ENCODE data around the gene GSTP1.
"Not testable (repeated sequence)": the region's sequence is repeated elsewhere in the genome, so short reads cannot be mapped to it uniquely, and the experiment has no call there.

GSTP1 gene

DNA sequence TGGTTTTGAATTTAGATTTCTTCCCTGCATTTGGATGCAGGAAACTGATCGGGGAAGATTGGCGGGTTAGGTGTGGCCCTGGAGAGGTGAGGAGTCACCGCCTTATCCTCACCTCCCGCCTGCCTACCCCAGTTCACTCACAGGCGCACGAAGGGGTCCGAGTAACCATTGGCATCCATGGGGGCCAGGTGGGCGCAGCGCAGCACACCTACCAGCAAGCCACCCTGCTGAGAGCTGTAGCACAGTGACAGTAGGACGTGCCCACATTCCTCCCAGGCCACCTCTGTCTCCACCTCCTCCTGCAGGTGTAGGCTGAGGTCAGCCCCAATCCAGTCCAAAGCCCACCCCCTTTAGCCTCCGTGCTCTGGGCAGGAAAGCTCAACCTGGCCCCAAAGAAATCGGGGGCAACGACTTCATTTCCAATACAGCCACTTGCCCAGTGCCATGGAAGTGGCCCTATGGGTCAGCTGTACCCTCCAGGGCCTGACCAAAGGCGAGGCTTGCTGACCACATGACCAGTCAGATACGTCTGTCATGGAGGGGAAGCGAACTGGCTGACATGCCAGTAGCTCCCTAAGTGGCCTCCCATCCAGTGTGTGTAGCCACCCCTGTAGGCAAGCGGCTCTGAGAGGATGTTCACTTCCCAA, 29.8 kb downstream of the GSTP1 start:
- no peak for DNase-seq (ENCODE audit: low read depth in 1 of 2, low spot score in 1 of 2)

DNA sequence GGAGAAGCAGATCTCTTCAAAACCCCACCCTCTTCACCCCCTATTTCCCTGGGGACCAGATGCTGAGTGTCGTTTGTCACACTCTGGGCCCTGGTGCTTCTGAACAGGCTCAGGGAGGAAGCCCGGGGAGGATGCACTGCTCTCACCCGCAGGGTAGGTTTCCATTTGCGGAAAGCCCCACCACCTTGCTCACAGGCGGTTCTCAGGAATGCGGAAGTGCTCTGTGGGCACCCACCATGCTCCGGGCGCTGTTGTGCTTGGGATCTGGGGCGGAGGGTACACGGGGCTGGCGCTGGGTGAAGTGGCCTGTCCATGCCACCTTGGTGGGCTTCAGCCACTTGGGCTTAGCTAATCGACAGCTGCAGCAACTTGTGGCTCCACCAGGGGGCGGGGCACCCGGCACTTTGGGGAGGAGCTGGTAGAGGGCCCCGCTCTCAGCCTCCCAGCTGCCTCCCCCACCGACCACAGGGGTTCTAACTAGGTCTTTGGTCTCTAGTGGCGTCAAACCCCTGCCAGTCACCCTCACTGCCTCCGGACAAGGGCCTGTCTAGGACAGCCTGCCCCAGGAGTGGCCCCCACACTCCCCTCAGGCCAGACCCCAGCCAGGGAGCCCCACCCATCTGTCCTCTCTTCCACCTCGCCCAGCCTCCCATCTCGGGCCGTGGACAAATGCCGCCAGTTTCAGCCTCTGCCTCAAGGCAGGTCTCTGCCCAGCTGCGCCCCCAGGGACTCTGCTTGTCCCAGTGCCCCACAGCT, 30.5 kb downstream of the GSTP1 start:
- DNase-seq (ENCODE audit: low read depth in 1 of 2, low spot score in 1 of 2): peak; percentile 60 to 74

DNA sequence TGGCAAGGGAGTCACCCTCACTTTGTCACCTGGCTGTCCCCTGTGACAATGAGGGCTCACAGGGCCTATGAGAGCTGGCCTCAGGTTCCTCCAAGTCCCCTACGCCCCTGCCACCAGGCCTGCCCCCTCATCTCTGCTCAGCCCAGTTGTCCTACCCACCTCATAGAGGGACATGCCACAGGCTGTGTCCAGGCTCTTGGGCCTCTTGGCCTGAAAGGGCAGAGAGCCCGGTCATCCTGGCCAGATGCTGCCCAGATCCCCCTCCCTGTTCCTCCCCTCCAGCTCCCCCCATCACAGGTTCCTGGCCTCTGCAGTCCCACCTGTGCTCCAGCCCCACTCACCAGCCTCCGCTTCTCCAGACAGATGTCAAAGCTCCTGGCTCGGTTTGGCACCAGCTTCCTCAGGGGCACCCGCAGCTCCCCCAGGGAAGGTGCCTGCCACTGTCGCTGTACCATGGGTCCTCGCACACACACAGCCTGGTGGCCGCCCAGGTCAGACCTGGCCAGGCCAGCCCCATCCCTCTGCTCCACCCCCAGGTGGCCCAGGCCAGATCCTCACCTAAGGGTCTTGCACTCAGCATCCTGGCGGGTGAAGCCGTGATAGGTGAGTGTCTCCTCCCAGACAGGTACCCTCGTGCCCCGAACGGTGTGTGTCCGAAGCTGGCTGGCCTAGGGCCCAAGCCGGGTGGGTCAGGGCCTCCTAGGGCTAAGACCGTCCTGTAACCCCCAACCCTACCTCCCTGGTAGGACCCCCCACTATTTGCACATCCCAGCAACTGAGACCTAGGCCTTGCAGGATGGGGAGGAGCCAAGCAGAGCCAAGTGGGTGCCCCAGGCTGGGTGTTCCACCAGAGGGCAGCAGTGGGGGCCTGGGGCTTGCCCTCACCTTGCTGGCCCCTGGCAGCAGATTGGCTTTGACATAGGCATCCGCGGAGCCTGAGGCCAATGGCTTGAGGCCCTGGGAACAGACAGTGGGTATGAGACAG, 31.4 kb downstream of the GSTP1 start:
- no peak for DNase-seq (ENCODE audit: low read depth in 1 of 2, low spot score in 1 of 2)

DNA sequence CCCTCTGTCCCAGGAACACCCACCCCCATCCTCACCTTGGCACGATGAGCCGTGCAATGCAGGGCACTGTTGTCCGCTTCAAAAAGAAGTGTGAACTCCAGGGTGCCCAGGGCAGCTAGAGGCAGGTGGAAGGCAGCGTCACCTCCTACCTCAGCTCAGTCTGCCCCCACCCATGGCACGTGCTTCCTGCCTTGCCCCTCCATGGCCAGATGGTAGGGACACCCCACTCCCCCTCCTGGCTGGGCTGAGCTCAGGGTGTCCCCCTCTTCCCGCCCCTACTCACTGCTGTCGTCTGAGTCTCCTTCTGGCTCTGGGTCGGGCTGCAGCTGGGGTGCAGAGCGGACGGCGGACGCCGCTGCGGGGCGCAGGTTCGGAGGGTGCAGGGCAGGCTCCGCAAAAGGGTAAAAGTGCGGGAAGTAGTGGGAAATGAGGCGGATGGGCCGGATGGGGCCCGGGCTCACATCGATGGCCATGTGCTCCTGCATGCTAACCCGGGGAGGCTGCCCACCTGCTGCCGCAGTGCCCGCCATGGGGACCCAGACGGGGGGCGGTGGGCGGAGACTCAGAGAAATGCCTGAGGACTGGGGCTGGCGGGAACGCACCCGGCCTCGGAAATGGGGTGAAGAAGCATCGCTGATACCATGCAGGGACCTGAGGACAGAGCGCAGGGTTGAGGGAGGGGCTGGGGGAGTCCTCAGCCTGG, 32.3 kb downstream of the GSTP1 start:
- DNase-seq (ENCODE audit: low read depth in 1 of 2, low spot score in 1 of 2): no peak

DNA sequence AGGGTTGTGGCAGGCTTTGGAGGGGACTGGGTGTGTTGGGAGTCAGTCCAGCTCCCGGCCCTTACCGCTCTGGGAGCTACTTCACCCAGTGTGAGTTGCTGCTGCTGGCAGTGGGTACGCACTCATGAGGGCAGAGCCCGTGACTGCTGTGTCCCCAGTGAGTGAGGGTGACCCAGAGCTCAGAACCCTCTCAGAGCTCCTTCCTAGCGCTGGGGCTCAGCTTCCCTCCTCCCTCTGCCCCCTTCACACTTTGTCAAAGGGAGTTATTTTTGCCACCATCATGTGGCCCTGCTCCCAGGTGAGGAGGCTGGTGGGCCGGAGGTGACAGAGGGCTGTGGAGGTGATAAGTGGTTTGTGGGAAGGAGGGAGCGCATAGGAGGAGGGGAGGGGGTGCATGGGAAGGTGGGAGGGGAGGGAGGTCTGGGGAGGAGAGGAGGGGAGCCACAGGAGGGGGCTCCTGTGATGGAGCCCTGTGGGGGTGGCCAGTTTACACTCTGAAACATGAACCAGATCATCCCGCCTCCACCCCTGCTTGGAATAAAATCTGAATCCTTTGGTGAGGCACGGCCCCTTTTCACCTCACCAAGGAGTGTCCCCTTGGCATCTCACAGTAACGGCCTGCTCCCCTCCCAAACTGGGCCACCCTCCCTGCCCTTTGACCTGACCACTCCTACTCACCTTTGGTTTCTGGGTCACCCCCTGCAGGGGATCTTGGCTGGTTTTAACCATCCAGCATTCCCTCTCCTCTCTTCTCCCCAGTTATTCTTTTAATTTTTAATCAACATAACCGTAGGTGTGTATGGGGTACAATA, 33.0 kb downstream of the GSTP1 start:
- DNase-seq (ENCODE audit: low read depth in 1 of 2, low spot score in 1 of 2): no peak

DNA sequence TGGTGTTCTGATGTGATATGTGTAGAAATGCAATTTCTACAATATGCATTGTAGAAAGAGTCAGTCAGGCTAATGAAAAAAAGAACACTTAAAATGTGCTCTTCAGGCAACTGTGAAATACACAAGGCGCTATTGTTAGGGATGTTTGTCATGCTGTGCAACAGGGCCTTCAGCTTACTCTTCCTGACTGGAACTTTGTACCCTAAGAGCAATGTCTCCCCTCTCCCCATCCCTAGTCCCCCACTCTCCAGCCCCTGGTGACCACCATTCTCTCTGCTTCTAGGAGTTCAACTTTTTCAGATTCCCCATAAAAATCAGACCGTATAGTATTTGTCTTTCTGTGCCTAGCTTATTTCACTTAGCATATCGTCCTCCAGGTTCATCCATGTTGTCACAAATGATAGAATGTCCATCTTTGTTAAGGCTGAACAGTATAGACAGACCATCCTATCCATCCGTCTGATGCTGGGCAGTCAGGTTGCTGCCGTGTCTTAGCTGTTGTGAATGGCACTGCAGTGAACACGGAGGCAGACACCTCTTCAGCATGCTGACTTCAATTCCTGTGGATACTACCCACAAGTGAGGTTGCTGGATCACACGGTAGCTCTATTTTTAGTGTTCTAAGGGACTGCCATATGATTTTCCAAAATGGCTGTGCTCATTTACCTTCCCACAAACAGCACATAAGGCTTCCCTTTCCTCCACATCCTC, 33.8 kb downstream of the GSTP1 start:
- DNase-seq (ENCODE audit: low read depth in 1 of 2, low spot score in 1 of 2): no peak

DNA sequence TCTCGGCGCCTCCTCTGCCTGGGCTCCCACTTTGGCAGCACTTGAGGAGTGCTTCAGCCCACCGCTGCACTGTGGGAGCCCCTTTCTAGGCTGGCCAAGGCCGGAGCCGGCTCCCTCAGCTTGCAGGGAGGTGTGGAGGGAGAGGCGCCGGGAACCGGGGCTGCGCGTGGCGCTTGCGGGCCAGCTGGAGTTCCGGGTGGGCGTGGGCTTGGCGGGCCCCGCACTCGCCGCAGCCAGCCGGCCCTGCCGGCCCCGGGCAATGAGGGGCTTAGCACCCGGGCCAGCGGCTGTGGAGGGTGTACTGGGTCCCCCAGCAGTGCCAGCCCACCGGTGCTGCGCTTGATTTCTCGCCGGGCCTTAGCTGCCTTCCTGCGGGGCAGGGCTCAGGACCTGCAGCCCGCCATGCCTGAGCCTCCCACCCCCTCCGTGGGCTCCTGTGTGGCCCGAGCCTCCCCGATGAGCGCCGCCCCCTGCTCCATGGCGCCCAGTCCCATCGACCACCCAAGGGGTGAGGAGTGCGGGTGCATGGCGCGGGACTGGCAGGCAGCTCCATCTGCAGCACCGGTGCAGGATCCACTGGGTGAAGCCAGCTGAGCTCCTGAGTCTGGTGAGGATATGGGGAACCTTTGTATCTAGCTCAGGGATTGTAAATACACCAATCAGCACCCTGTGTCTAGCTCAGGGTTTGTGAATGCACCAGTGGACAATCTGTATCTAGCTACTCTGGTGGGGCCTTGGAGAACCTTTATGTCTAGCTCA, 35.5 kb downstream of the GSTP1 start:
- not testable (repeated sequence) for DNase-seq (ENCODE audit: low read depth in 1 of 2, low spot score in 1 of 2)

DNA sequence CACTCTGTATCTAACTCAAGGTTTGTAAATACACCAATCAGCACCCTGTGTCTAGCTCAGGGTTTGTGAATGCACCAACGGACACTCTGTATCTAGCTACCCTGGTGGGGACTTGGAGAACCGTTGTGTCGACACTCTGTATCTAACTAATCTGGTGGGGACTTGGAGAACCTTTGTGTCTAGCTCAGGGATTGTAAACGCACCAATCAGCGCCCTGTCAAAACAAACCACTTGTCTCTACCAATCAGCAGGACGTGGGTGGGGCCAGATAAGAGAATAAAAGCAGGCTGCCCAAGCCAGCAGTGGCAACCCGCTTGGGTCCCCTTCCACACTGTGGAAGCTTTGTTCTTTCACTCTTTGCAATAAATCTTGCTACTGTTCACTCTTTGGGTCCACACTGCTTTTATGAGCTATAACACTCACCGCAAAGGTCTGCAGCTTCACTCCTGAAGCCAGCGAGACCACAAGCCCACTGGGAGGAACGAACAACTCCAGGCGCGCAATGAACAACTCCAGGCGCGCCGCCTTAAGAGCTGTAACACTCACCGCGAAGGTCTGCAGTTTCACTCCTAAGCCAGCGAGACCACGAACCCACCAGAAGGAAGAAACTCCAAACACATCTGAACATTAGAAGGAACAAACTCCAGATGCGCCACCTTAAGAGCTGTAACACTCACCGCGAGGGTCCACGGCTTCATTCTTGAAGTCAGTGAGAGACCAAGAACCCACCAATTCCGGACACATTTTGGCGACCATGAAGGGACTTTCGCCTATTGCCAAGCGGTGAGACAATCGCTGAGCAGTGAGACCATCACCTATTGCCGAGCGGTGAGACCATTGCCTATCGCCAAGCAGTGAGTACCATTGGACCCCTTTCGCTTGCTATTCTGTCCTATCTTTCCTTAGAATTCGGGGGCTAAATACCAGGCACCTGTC, 36.3 kb downstream of the GSTP1 start:
- not testable (repeated sequence) for DNase-seq (ENCODE audit: low read depth in 1 of 2, low spot score in 1 of 2)

DNA sequence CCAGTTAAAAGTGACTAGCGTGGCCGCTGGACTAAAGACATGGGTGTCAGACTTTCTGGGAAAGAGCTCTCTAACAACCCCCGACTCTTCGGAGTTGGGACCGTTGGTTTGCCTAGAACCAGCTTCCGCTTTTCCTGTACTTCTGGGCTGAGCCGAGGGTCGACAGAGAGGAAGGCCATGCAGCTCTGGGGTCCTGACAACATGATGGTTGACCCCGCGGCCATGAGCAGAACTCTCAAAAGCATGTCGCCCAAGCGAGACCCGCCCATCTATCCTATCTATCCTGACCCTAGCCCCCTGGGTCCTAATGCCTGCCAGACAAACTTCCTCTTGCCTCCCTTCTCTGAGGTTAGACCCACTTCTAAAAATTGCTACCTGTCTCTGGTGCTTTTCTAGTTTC, 37.0 kb downstream of the GSTP1 start:
- DNase-seq (ENCODE audit: low read depth in 1 of 2, low spot score in 1 of 2): not testable (repeated sequence)

DNA sequence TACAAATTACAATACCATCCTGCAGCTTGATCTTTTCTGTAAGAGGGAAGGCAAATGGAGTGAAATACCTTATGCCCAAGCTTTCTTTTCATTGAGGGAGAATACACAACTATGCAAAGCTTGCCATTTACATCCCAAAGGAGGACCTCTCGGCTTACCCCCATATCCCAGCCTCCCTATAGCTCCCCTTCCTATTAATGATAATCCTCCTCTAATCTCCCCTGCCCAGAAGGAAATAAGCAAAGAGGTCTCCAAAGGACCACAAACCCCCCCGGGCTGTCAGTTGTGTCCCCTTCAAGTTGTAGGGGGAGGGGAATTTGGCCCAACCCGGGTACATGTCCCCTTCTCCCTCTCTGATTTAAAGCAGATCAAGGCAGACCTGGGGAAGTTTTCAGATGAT, 38.3 kb downstream of the GSTP1 start:
- not testable (repeated sequence) for DNase-seq (ENCODE audit: low read depth in 1 of 2, low spot score in 1 of 2)

DNA sequence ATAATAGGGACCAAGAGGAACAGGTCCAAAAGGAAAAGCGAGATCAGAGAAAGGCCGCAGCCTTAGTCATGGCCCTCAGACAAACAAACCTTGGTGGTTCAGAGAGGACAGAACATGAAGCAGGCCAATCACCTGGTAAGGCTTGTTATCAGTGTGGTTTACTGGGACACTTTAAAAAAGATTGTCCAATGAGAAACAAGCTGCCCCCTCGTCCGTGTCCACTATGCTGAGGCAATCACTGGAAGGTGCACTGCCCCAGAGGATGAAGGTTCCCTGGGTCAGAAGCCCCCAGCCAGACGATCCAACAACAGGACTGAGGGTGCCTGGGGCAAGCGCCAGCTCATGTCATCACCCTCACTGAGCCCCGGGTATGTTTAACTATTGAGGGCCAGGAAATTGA, 39.3 kb downstream of the GSTP1 start:
- DNase-seq (ENCODE audit: low read depth in 1 of 2, low spot score in 1 of 2): not testable (repeated sequence)

DNA sequence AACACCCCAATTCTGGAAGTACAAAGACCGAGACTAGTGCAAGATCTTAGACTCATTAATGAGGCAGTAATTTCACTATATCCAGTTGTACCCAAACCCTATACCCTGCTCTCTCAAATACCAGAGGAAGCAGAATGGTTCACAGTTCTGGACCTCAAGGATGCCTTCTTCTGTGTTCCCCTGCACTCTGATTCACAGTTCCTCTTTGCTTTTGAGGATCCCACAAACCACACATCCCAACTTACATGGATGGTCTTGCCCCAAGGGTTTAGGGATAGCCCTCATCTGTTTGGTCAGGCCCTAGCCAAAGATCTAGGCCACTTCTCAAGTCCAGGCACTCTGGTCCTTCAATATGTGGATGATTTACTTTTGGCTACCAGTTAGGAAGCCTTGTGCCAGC, 40.2 kb downstream of the GSTP1 start:
- DNase-seq (ENCODE audit: low read depth in 1 of 2, low spot score in 1 of 2): not testable (repeated sequence)

DNA sequence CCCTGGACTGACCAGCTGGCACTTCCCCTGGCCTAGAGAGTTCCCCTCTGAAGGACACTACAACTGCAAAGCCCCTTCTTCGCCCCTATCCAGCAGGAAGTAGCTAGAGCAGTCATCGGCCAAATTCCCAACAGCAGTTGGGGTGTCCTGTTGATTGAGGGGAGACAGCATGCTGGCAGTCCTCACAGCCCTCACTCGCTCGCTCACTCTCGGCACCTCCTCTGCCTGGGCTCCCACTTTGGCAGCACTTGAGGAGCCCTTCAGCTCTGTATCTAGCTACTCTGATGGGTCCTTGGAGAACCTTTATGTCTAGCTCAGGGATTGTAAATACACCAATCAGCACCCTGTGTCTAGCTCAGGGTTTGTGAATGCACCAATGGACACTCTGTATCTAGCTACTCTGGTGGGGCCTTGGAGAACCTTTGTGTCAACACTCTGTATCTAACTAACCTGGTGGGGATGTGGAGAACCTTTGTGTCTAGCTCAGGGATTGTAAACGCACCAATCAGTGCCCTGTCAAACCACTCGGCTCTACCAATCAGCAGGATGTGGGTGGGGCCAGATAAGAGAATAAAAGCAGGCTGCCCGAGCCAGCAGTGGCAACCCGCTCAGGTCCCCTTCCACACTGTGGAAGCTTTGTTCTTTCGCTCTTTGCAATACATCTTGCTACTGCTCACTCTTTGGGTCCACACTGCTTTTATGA, 42.7 kb downstream of the GSTP1 start:
- DNase-seq (ENCODE audit: low read depth in 1 of 2, low spot score in 1 of 2): not testable (repeated sequence)

DNA sequence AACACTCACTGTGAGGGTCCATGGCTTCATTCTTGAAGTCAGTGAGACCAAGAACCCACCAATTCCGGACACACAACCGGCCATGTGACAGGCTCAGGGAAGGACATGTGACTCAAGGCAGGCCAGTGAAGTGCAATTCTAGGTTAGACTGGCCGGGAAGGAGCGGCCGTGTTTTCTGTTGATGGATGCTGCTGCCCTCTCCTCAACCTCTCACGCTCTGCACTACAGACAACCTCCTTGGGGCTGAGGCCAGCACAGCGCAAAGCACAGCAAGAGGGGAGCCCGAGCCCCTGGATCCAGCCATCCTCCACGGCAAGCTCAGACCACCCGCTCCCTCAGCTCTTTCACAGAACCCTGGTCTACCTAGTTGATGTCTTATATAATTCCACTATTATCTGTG, 43.4 kb downstream of the GSTP1 start:
- no peak for DNase-seq (ENCODE audit: low read depth in 1 of 2, low spot score in 1 of 2)

DNA sequence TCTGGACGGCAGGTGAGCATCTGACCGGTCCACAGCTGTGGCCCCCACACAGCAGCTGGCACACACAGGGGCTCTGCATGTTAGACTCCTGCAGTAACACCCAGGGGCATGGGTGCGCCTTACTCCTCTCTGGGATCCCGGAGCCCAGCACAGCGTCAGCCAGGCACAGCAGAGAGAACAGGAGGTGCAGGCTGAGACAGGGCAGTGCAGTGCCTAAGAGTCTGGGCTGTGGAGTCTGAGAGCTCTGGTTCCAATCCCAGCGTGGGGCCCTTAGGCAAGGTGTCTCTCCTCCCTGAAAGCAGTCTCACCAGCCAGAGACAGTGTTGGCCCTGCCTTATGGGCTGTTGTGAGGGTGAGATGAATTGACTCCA, 43.8 kb downstream of the GSTP1 start:
- no peak for DNase-seq (ENCODE audit: low read depth in 1 of 2, low spot score in 1 of 2)

DNA sequence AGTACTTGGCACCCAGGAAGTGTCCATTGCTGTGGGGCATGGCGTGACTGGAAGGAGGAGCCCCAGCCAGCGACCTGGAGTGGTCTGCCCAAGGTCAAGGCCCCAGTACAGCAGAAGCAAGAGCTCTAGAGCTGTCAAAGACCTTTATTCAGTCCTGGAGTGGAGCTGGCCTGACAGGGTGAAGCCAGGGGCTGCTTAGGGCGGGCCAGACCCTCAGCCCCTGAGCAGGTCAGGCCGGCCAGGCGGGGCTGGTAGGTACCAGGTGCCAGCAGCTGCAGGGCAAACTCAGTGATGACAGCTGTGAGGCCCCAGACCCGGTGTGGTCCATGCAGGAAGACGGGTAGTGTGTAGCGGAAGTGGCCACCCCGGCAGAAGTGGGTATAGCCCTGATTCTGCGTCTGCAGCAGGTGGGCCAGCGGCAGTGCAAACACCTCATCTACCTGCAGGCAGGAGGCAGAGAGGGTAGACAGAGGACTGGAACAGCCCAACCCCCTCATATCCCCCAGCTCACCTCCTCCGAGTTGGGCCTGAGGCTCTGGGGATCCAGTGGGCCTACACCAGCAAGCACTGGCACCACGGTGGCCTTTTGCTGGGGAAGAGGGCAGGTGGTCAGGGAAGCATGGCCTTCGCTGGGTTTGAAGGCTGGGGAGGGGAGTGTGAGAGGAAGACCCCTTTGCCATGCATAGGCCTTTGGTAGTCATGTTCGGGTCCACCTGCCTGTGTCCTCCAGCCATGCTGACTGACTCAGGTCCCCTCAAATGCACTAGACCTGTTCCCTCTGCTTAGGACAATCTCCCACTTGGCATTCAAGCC, 44.4 kb downstream of the GSTP1 start:
- no peak for DNase-seq (ENCODE audit: low read depth in 1 of 2, low spot score in 1 of 2)

All from activated T-helper 1 cell treated with anti-CD3 and anti-CD28 coated beads, Interleukin-2, amount 50 U/mL, for 16 hours (primary cell).